Measurements from ENCODE around the gene B3GALT6.
A peak's percentile ranks its signal among the peaks of the same experiment; 100 is the strongest.

The B3GALT6 gene

GRCh38 chr1:1217621-1218523 is 14.2 kb upstream of the B3GALT6 start:
- no peak for DNase-seq

- DNase-seq: no peak
Observed at GRCh38 chr1:1218524-1219200, 13.4 kb upstream of the B3GALT6 start.

- DNase-seq: no peak
Observed at GRCh38 chr1:1219341-1219740, 12.7 kb upstream of the B3GALT6 start.

GRCh38 chr1:1220197-1220596 is 11.8 kb upstream of the B3GALT6 start:
- no peak for DNase-seq

- no peak for DNase-seq
Observed at GRCh38 chr1:1221887-1222574, 10.0 kb upstream of the B3GALT6 start.

- no peak for DNase-seq
Observed at GRCh38 chr1:1222575-1223225, 9.3 kb upstream of the B3GALT6 start.

GRCh38 chr1:1223321-1223720 is 8.7 kb upstream of the B3GALT6 start:
- no peak for DNase-seq

GRCh38 chr1:1223891-1224290 is 8.1 kb upstream of the B3GALT6 start:
- DNase-seq: no peak

GRCh38 chr1:1225238-1225845 is 6.7 kb upstream of the B3GALT6 start:
- no peak for DNase-seq

- DNase-seq: no peak
Observed at GRCh38 chr1:1225913-1226312, 6.1 kb upstream of the B3GALT6 start.

- no peak for DNase-seq
Observed at GRCh38 chr1:1226566-1227362, 5.3 kb upstream of the B3GALT6 start.

- no peak for DNase-seq
Observed at GRCh38 chr1:1227386-1227785, 4.7 kb upstream of the B3GALT6 start.

GRCh38 chr1:1228187-1228586 is 3.9 kb upstream of the B3GALT6 start:
- no peak for DNase-seq

GRCh38 chr1:1228596-1229321 is 3.3 kb upstream of the B3GALT6 start:
- no peak for DNase-seq

GRCh38 chr1:1229770-1230169 is 2.3 kb upstream of the B3GALT6 start:
- DNase-seq: no peak

- peak; percentile 66 for DNase-seq
Observed at GRCh38 chr1:1230656-1231399, 1.2 kb upstream of the B3GALT6 start.

- DNase-seq: peak; percentile 97
Observed at GRCh38 chr1:1231400-1232207, 433 bp upstream of the B3GALT6 start, which contains the start of gene SDF4. TSS of gene SDF4 (minus strand) at chr1:1232001. CDS start at chr1:1228772, 3,229 bp downstream.

- DNase-seq: no peak
Observed at GRCh38 chr1:1232796-1233566, 944 bp downstream of the B3GALT6 start.

GRCh38 chr1:1233567-1233892 is 1.5 kb downstream of the B3GALT6 start:
- DNase-seq: no peak
